NCI-H187 (cell line): Measurements from ENCODE around the gene KCNK13.
"Not testable (repeated sequence)": the region's sequence is repeated elsewhere in the genome, so short reads cannot be mapped to it uniquely, and the experiment has no call there.

ENCODE experiments used
- DNase-seq, 2 experiments: peaks; one replicate each; lab custom pipeline; 2025; lab: John Stamatoyannopoulos, UW

The KCNK13 gene

GRCh38 chr14:90193925-90194324 lies 132.1 kb downstream of the KCNK13 start:
- DNase-seq: no peak

DNA sequence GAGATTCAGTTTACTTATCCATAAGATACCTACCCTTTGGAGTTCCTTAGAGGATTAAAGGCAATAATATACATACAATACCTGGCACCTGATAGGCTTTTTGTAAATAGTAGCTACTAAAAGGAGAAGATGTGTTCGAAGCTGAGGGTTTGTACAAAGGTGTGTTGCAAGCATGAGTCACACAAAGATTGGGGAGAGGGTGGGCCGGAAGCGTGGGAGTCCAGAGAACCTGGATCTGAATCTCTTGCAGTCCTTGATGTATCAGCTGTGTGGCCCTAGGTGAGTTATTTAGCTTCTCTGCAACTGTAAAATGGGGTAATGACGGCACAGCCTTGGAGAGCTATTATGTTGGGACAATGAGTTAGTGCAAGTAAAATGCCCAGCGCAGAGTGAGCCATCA lies 132.9 kb downstream of the KCNK13 start:
- no peak for DNase-seq

DNA sequence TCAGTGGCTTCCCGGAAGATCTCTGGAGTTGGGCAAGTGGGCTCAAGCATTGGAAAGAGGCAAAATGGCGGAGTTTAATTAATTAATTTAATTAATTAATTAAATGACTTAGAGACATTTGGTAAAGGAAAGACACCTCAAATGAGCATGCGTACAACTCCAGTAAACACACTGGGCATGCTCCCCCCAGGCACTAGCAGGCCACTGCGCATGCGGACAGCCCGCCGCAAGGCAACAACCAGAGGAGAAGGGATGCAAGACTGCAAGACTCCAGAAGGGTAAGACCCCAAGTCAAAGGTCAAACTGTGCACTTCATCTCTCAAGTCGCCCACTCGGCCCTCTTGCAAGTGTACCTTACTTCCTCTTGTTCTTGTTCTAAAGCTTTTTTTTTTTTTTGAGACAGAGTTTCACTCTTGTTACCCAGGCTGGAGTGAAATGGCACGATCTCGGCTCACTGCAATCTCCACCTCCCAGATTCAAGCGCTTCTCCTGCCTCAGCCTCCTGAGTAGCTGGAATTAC lies 136.8 kb downstream of the KCNK13 start:
- DNase-seq: no peak

DNA sequence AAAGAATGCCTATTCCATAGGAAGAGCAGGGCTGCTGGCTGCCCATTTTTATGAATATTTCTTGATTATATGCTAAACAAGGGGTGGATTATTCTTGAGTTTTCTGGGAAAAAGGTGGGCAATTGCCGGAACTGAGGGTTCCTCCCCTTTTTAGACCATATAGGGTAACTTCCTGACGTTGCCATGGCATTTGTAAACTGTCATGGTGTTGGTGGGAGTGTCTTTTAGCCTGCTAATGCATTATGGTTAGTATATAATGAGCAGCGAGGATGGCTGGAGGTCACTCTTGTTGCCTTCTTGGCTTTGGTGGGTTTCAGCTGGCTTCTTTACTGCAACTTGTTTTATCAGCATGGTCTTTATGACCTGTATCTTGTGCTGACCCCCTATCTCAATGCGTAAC lies 138.8 kb downstream of the KCNK13 start:
- not testable (repeated sequence) for DNase-seq

GRCh38 chr14:90201344-90201743 lies 139.6 kb downstream of the KCNK13 start:
- no peak for DNase-seq

GRCh38 chr14:90204516-90204915 lies 142.7 kb downstream of the KCNK13 start:
- no peak for DNase-seq

- no peak for DNase-seq
Measured at GRCh38 chr14:90213099-90213748, 151.4 kb downstream of the KCNK13 start.

- DNase-seq: no peak
Measured at GRCh38 chr14:90228478-90228877, 166.7 kb downstream of the KCNK13 start.

- not testable (repeated sequence) for DNase-seq
Measured at GRCh38 chr14:90229942-90230341, 168.1 kb downstream of the KCNK13 start.
